ENCODE measurements around the gene STK38. TPM values are rescaled to one million over a fixed set of nuclear protein-coding genes. Genes with fewer than 3 reads are reported as not detected.

STK38 gene
- total RNA-seq, 4 donors from 2014 or later, result 32.0 to 44.3 (median 40.3) TPM

- WGBS, result 88% methylated on average over 8 of the region's 8 CpGs
- H3K9me3 ChIP-seq, result no peaks in the 10 kb centered on the region
- H3K27ac ChIP-seq (replicated peaks in 1 of 4), result no peak overlapping the region
- no peak for DNase-seq (ENCODE audit: extremely low spot score)
- H3K4me1 ChIP-seq, result no peaks in the 10 kb centered on the region
- no peaks in the 10 kb centered on the region for H3K27me3 ChIP-seq
- no peaks in the 10 kb centered on the region for H3K36me3 ChIP-seq
- TF ChIP-seq EP300 (IDR thresholded peaks at IDR 0.05) (no peak), POLR2A (IDR thresholded peaks at IDR 0.05; ENCODE audit: low read depth) (no peak), CTCF (IDR thresholded peaks at IDR 0.05) (no peak), POLR2AphosphoS5 (IDR thresholded peaks at IDR 0.05) (no peak)
- H3K4me3 ChIP-seq, result no peak overlapping the region
- intact Hi-C loops (cut with DNase I), result loop anchor here (10.0 kb wide), 1 partner anchor 1062 kb away; no protein-coding TSS in a partner anchor
Measured at GRCh38 chr6:36566418-36566905, 19.2 kb upstream of the STK38 start.

DNA sequence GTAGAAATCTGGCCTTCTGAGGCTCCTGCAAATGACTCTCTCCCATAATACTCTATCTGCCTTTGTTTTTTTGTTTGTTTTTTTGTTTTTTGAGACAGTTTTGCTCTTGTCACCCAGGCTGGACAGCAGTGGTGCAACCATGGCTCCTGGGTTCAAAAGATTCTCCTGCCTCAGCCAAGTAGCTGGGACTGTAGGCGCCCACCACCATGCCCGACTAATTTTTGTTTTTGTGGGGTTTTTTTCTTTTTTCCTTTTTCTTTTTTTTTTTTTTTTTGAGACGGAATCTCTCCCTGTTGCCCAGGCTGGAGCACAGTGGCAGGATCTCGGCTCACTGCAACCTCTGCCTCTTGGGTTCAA, 16.6 kb upstream of the STK38 start:
- H3K4me1 ChIP-seq, result no peaks in the 10 kb centered on the region
- H3K4me3 ChIP-seq, result no peak overlapping the region
- WGBS, result 91% methylated on average over 4 of the region's 4 CpGs
- no peaks in the 10 kb centered on the region for H3K27me3 ChIP-seq
- DNase-seq (ENCODE audit: extremely low spot score), result no peak
- intact Hi-C loops (cut with DNase I), result loop anchor here (10.0 kb wide), 1 partner anchor 1059 kb away; no protein-coding TSS in a partner anchor
- H3K27ac ChIP-seq (replicated peaks in 1 of 4), result no peak overlapping the region
- H3K9me3 ChIP-seq, result no peaks in the 10 kb centered on the region
- H3K36me3 ChIP-seq, result no peaks in the 10 kb centered on the region
- TF ChIP-seq POLR2AphosphoS5 (IDR thresholded peaks at IDR 0.05) (no peak), EP300 (IDR thresholded peaks at IDR 0.05) (no peak), CTCF (IDR thresholded peaks at IDR 0.05) (no peak), POLR2A (IDR thresholded peaks at IDR 0.05; ENCODE audit: low read depth) (no peak)

DNA sequence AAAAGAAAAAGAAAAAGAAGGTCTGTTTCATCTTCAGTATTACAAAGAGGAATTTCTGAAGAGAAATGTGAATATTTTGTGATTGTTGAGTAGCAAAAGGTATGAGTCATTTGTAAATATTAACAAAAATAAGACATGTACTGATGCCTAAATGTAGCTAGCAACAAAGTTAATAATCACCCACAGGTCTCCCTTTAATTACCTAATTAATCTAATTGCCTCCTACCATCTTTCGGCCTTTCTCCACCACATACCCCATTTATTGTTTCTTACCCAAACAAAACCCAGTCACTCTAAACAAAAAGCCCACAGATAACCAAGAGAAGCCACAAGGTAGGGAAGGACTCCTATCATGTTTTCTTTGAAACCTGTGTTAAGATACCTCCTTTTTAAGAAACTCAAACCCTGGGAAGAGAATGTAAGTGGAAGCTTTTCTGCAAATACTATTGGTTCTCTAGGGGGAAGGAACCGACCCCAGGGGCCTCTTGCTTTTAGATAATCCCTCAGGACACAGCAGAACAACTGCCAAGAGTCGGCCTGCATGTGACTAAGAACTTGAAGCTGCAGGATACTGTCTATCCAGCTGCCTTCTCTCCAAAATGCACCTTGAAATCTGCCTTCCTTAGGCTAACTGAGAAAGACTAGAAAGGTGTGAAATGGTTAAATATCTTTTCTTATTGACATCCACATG, 16.1 kb upstream of the STK38 start:
- DNase-seq (ENCODE audit: extremely low spot score), result no peak
- intact Hi-C loops (cut with DNase I), result loop anchor here (10.0 kb wide), 1 partner anchor 1059 kb away; no protein-coding TSS in a partner anchor

GRCh38 chr6:36560822-36561221, 13.5 kb upstream of the STK38 start:
- Histone ChIP-seq H3K9me3 (no peaks in the 10 kb centered on the region), H3K27ac (replicated peaks in 1 of 4) (no peak overlapping the region), H3K4me1 (no peaks in the 10 kb centered on the region), H3K4me3 (no peak overlapping the region), H3K36me3 (no peaks in the 10 kb centered on the region), H3K27me3 (no peaks in the 10 kb centered on the region)
- DNase-seq (ENCODE audit: extremely low spot score), result no peak
- 94% methylated on average over 4 of the region's 4 CpGs for WGBS
- intact Hi-C loops (cut with DNase I), result loop anchor here (10.0 kb wide), 1 partner anchor 1056 kb away; no protein-coding TSS in a partner anchor
- TF ChIP-seq EP300 (IDR thresholded peaks at IDR 0.05) (no peak), POLR2AphosphoS5 (IDR thresholded peaks at IDR 0.05) (no peak), POLR2A (IDR thresholded peaks at IDR 0.05; ENCODE audit: low read depth) (no peak), CTCF (IDR thresholded peaks at IDR 0.05) (no peak)

More for the DNA sequence above, 16.1 kb upstream of the STK38 start:
- H3K4me1 ChIP-seq, result no peaks in the 10 kb centered on the region
- TF ChIP-seq POLR2A (IDR thresholded peaks at IDR 0.05; ENCODE audit: low read depth), result no peak
- TF ChIP-seq EP300 (IDR thresholded peaks at IDR 0.05), result no peak
- no peak for TF ChIP-seq CTCF (IDR thresholded peaks at IDR 0.05)
- no peak for TF ChIP-seq POLR2AphosphoS5 (IDR thresholded peaks at IDR 0.05)
- WGBS, result 58% methylated on average over 3 of the region's 3 CpGs
- no peak overlapping the region for H3K4me3 ChIP-seq
- H3K27me3 ChIP-seq, result no peaks in the 10 kb centered on the region
- H3K9me3 ChIP-seq, result no peaks in the 10 kb centered on the region
- H3K27ac ChIP-seq (replicated peaks in 1 of 4), result no peak overlapping the region
- no peaks in the 10 kb centered on the region for H3K36me3 ChIP-seq

Measured in esophagus muscularis mucosa (tissue), 4 donors.